ENCODE measurements around the gene LRIG2. TPM values are rescaled to one million over a fixed set of nuclear protein-coding genes. Genes with fewer than 3 reads are reported as not detected.
"Not testable (repeated sequence)": the region's sequence is repeated elsewhere in the genome, so short reads cannot be mapped to it uniquely, and the experiment has no call there.

The LRIG2 gene
- total RNA-seq, 4 donors from 2014 or later: 7.9 to 86.1 (median 22.0) TPM

GRCh38 chr1:113055570-113055969 is 17.4 kb upstream of the LRIG2 start:
- H3K4me1 ChIP-seq: no peaks in the 10 kb centered on the region
- no peak overlapping the region for H3K4me3 ChIP-seq
- DNase-seq (ENCODE audit: low spot score in 2 of 2): no peak
- H3K27ac ChIP-seq: no peak overlapping the region
- no peak for TF ChIP-seq POLR2A (IDR thresholded peaks at IDR 0.05)
- TF ChIP-seq EP300 (IDR thresholded peaks at IDR 0.05): no peak
- H3K36me3 ChIP-seq: no peaks in the 10 kb centered on the region
- WGBS: 88% methylated on average over 1 of the region's 1 CpG
- no peaks in the 10 kb centered on the region for H3K9me3 ChIP-seq
- H3K27me3 ChIP-seq: no peaks in the 10 kb centered on the region

GRCh38 chr1:113057006-113057405 is 16.0 kb upstream of the LRIG2 start:
- H3K27me3 ChIP-seq: no peaks in the 10 kb centered on the region
- H3K36me3 ChIP-seq: no peaks in the 10 kb centered on the region
- H3K9me3 ChIP-seq: no peaks in the 10 kb centered on the region
- TF ChIP-seq CTCF (IDR thresholded peaks at IDR 0.05): no peak
- TF ChIP-seq EP300 (IDR thresholded peaks at IDR 0.05): no peak
- no peak for TF ChIP-seq POLR2A (IDR thresholded peaks at IDR 0.05)
- TF ChIP-seq POLR2AphosphoS5 (IDR thresholded peaks at IDR 0.05): no peak
- H3K4me1 ChIP-seq: no peaks in the 10 kb centered on the region
- DNase-seq (ENCODE audit: low spot score in 2 of 2): no peak
- 51% methylated on average over 2 of the region's 2 CpGs for WGBS
- H3K27ac ChIP-seq: no peak overlapping the region
- no peak overlapping the region for H3K4me3 ChIP-seq

GRCh38 chr1:113058941-113059706 is 13.9 kb upstream of the LRIG2 start:
- no peak for DNase-seq (ENCODE audit: low spot score in 2 of 2)
- H3K27ac ChIP-seq: no peak overlapping the region

GRCh38 chr1:113063456-113063855 is 9.5 kb upstream of the LRIG2 start:
- not testable (repeated sequence) for H3K4me3 ChIP-seq; H3K36me3 ChIP-seq; H3K9me3 ChIP-seq; DNase-seq (ENCODE audit: low spot score in 2 of 2); H3K27ac ChIP-seq; H3K4me1 ChIP-seq; H3K27me3 ChIP-seq
- WGBS: 100% methylated on average over 1 of the region's 35 CpGs

More at GRCh38 chr1:113058941-113059706, 13.9 kb upstream of the LRIG2 start:
- Histone ChIP-seq H3K9me3 (no peaks in the 10 kb centered on the region), H3K4me1 (no peaks in the 10 kb centered on the region), H3K4me3 (no peak overlapping the region), H3K36me3 (no peaks in the 10 kb centered on the region), H3K27me3 (no peaks in the 10 kb centered on the region)
- TF ChIP-seq POLR2A (IDR thresholded peaks at IDR 0.05): no peak
- no peak for TF ChIP-seq CTCF (IDR thresholded peaks at IDR 0.05)
- no peak for TF ChIP-seq EP300 (IDR thresholded peaks at IDR 0.05)
- no peak for TF ChIP-seq POLR2AphosphoS5 (IDR thresholded peaks at IDR 0.05)
- 62% methylated on average over 4 of the region's 5 CpGs for WGBS

GRCh38 chr1:113072141-113072756 is 749 bp upstream of the LRIG2 start:
- WGBS: 52% methylated on average over 6 of the region's 6 CpGs
- H3K4me3 ChIP-seq: peak overlapping the region; percentile 91
- peak overlapping the region; percentile 94 for H3K27ac ChIP-seq
- H3K4me1 ChIP-seq: peaks cover 39% of the 10 kb centered on the region
- TF ChIP-seq POLR2AphosphoS5 (IDR thresholded peaks at IDR 0.05) (no peak), POLR2A (IDR thresholded peaks at IDR 0.05) (no peak), EP300 (IDR thresholded peaks at IDR 0.05) (no peak), CTCF (IDR thresholded peaks at IDR 0.05) (no peak)
- H3K36me3 ChIP-seq: peaks cover 3% of the 10 kb centered on the region
- no peaks in the 10 kb centered on the region for H3K27me3 ChIP-seq
- H3K9me3 ChIP-seq: no peaks in the 10 kb centered on the region
- DNase-seq (ENCODE audit: low spot score in 2 of 2): no peak

GRCh38 chr1:113073479-113073950 is 517 bp downstream of the LRIG2 start:
- Histone ChIP-seq H3K4me3 (peak overlapping the region; percentile 91), H3K27me3 (no peaks in the 10 kb centered on the region), H3K36me3 (peaks cover 12% of the 10 kb centered on the region), H3K9me3 (no peaks in the 10 kb centered on the region), H3K27ac (peak overlapping the region; percentile 94), H3K4me1 (peaks cover 39% of the 10 kb centered on the region)
- DNase-seq (ENCODE audit: low spot score in 2 of 2): no peak
- 0% methylated on average over 12 of the region's 22 CpGs for WGBS
- TF ChIP-seq EP300 (IDR thresholded peaks at IDR 0.05) (no peak), POLR2A (IDR thresholded peaks at IDR 0.05) (no peak), CTCF (IDR thresholded peaks at IDR 0.05) (no peak), POLR2AphosphoS5 (IDR thresholded peaks at IDR 0.05) (no peak)
